ENCODE data around the gene EMP2. TPM values are rescaled to one million over a fixed set of nuclear protein-coding genes. Genes with fewer than 3 reads are reported as not detected.
"Not testable (repeated sequence)": the region's sequence is repeated elsewhere in the genome, so short reads cannot be mapped to it uniquely, and the experiment has no call there.

EMP2 gene
- polyA plus RNA-seq, 1 donor = 81.3 TPM

GRCh38 chr16:10578474-10579316, 1.7 kb downstream of the EMP2 start:
- DNase-seq = no peak

GRCh38 chr16:10577305-10578202, 2.8 kb downstream of the EMP2 start:
- DNase-seq = peak; percentile 59

- no peak for DNase-seq
Observed at GRCh38 chr16:10576390-10577304, 3.8 kb downstream of the EMP2 start.

GRCh38 chr16:10575506-10576130, 4.8 kb downstream of the EMP2 start:
- DNase-seq = no peak

GRCh38 chr16:10572611-10573010, 7.8 kb downstream of the EMP2 start:
- no peak for DNase-seq

- DNase-seq = no peak
Observed at GRCh38 chr16:10571354-10571753, 9.0 kb downstream of the EMP2 start.

GRCh38 chr16:10569621-10570020, 10.8 kb downstream of the EMP2 start:
- no peak for DNase-seq

- DNase-seq = no peak
Observed at GRCh38 chr16:10566613-10567012, 13.8 kb downstream of the EMP2 start.

GRCh38 chr16:10565167-10565566, 15.2 kb downstream of the EMP2 start:
- DNase-seq = no peak

GRCh38 chr16:10564591-10564990, 15.8 kb downstream of the EMP2 start:
- no peak for DNase-seq

GRCh38 chr16:10562361-10562899, 18.0 kb downstream of the EMP2 start:
- no peak for DNase-seq

GRCh38 chr16:10561425-10561824, 19.0 kb downstream of the EMP2 start:
- no peak for DNase-seq

- no peak for DNase-seq
Observed at GRCh38 chr16:10561001-10561400, 19.4 kb downstream of the EMP2 start.

- not testable (repeated sequence) for DNase-seq
Observed at GRCh38 chr16:10559792-10560191, 20.6 kb downstream of the EMP2 start.

- DNase-seq = no peak
Observed at GRCh38 chr16:10558746-10559641, 21.4 kb downstream of the EMP2 start.

- no peak for DNase-seq
Observed at GRCh38 chr16:10558305-10558704, 22.1 kb downstream of the EMP2 start.

- DNase-seq = no peak
Observed at GRCh38 chr16:10557750-10558149, 22.6 kb downstream of the EMP2 start.

GRCh38 chr16:10556236-10556635, 24.2 kb downstream of the EMP2 start:
- no peak for DNase-seq

GRCh38 chr16:10554569-10554968, 25.8 kb downstream of the EMP2 start:
- DNase-seq = no peak

- no peak for DNase-seq
Observed at GRCh38 chr16:10552998-10553491, 27.4 kb downstream of the EMP2 start.
